HG03432 (cell line): ENCODE data around the gene KAZALD1.
A peak's percentile ranks its signal among the peaks of the same experiment; 100 is the strongest.

Experiments used
- ATAC-seq: cut with Tn5 transposase; IDR thresholded peaks from one replicate; pipeline ENCODE4 v1.9.1; 2021; ENCODE audit warnings: mild to moderate bottlenecking, moderate library complexity; ENCODE audit not compliant: unreplicated experiment

The KAZALD1 gene

GRCh38 chr10:101061624-101062231 lies at the start of gene KAZALD1:
Gene KAZALD1, plus strand, starts transcription at chr10:101061989. Its CDS starts 604 bp downstream, at chr10:101062593.
- no peak for ATAC-seq

GRCh38 chr10:101012525-101013364 lies 49.0 kb upstream of the KAZALD1 start:
- ATAC-seq, result peak; percentile 77

- no peak for ATAC-seq
Observed at GRCh38 chr10:101013365-101013825, 48.4 kb upstream of the KAZALD1 start.

GRCh38 chr10:101014230-101014884 lies 47.4 kb upstream of the KAZALD1 start:
- ATAC-seq, result peak; percentile 43

GRCh38 chr10:101014966-101015581 lies 46.7 kb upstream of the KAZALD1 start:
- no peak for ATAC-seq

- no peak for ATAC-seq
Observed at GRCh38 chr10:101015582-101015973, 46.2 kb upstream of the KAZALD1 start.

GRCh38 chr10:101016814-101017213 lies 45.0 kb upstream of the KAZALD1 start:
- no peak for ATAC-seq

GRCh38 chr10:101018118-101018599 lies 43.6 kb upstream of the KAZALD1 start:
- no peak for ATAC-seq

GRCh38 chr10:101018600-101019439 lies 43.0 kb upstream of the KAZALD1 start:
- no peak for ATAC-seq

GRCh38 chr10:101019440-101019703 lies 42.4 kb upstream of the KAZALD1 start:
- ATAC-seq, result no peak

GRCh38 chr10:101020427-101021075 lies 41.2 kb upstream of the KAZALD1 start:
- ATAC-seq, result no peak

- ATAC-seq, result no peak
Observed at GRCh38 chr10:101021239-101021638, 40.5 kb upstream of the KAZALD1 start.

GRCh38 chr10:101021692-101022251 lies 40.0 kb upstream of the KAZALD1 start:
- no peak for ATAC-seq

GRCh38 chr10:101022967-101023705 lies 38.7 kb upstream of the KAZALD1 start:
- no peak for ATAC-seq

- ATAC-seq, result no peak
Observed at GRCh38 chr10:101027106-101027720, 34.6 kb upstream of the KAZALD1 start.

- no peak for ATAC-seq
Observed at GRCh38 chr10:101028446-101029337, 33.1 kb upstream of the KAZALD1 start.

- ATAC-seq, result no peak
Observed at GRCh38 chr10:101029520-101030295, 32.1 kb upstream of the KAZALD1 start.
